ENCODE results near the gene MFAP2.

The MFAP2 gene

DNA sequence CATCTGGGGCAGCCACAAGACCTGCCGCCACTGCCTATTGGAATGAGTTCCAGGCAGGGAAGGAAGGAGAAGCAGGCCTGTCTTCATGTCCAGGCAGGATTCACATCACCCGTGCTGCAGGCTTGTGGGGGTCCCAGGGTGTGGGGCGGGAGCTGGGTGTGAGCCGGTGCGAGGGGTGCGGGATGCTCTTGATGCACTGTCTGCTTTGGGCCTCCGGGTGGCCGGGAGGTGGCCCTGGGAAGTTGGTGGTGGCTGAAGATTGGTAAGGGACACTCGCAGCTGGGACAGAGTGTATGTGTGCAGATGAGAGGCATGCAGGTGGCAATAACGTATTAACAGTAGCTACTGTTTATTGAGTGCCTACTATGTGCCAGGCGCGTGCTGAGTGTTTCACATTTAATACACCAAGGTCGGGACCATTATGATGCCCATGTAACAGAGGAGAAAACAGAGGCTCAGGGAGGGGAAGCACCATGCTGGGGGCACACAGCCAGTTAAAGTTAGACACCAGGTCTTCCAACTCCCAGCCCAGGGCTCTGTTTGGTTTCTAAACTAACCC is 55.4 kb downstream of the MFAP2 start:
- H3K9ac ChIP-seq, result no peak overlapping the region
- TF ChIP-seq CTCF (conservative IDR thresholded peaks at IDR 0.05; ENCODE audit: low read depth, low read length), result no peak
- no peak overlapping the region for H3K4me2 ChIP-seq
- no peak overlapping the region for H2AFZ ChIP-seq (ENCODE audit: low read depth)
- H3K79me2 ChIP-seq (ENCODE audit: insufficient read depth, low read depth), result no peaks in the 10 kb centered on the region
- no peaks in the 10 kb centered on the region for H3K27me3 ChIP-seq (ENCODE audit: insufficient read depth, low read depth)
- H4K20me1 ChIP-seq (ENCODE audit: insufficient read depth), result no peaks in the 10 kb centered on the region
- no peaks in the 10 kb centered on the region for H3K36me3 ChIP-seq (ENCODE audit: insufficient read depth)
- H3K4me3 ChIP-seq (IDR thresholded peaks at IDR 0.05; ENCODE audit: insufficient read depth, low read depth, low read length), result no peak overlapping the region
- H3K4me1 ChIP-seq (ENCODE audit: low read depth, poor library complexity, severe bottlenecking), result peaks cover 12% of the 10 kb centered on the region
- no peak overlapping the region for H3K27ac ChIP-seq
